CD4-positive, alpha-beta T cell (primary cell): ENCODE measurements around the gene MAST2. TPM values are rescaled to one million over a fixed set of nuclear protein-coding genes. Genes with fewer than 3 reads are reported as not detected.

Source experiments
- ATAC-seq: fragments of 200-7000 bp; cut with Tn5 transposase; one replicate; pipeline ENCODE4 v1.10.0; 2022; ENCODE audit warnings: mild to moderate bottlenecking; ENCODE audit not compliant: poor library complexity
- CTCF ChIA-PET: fragments of 350-600 bp; sonication (Branson Sonifier 250); formaldehyde crosslinking; loops from one replicate; lab custom pipeline; 2021; ENCODE audit warnings: antibody characterized with exemption, inconsistent platforms; lab: Charles Lee
- POLR2A ChIA-PET: fragments of 350-600 bp; sonication (Branson Sonifier 250); formaldehyde crosslinking; loops from one replicate; lab custom pipeline; 2021; ENCODE audit warnings: antibody characterized with exemption, inconsistent platforms; lab: Charles Lee
- DNase-seq, 14 experiments: peaks; one replicate each; pipeline ENCODE4 v3.0.0-alpha.2; 2013 to 2020; ENCODE audit warnings: mixed read lengths in 2 of 14
- H3K27ac ChIP-seq, 2 donors: one replicate each; pipeline versions ENCODE4 v1.5.1 to v1.7.0; 2013; ENCODE audit warnings: low read length in 2 of 2, low read depth in 1 of 2, mild to moderate bottlenecking in 1 of 2
- H3K27me3 ChIP-seq, 2 experiments: 1 replicate in 1 of 2; 2 replicates in 1 of 2; pipeline versions ENCODE4 v1.6.1 to v1.7.0; 2013; ENCODE audit warnings: low read length in 2 of 2, control low read depth in 1 of 2, mild to moderate bottlenecking in 1 of 2, moderate library complexity in 1 of 2; ENCODE audit not compliant: insufficient read depth in 2 of 2, control insufficient read depth in 1 of 2
- H3K36me3 ChIP-seq: one replicate; pipeline ENCODE4 v1.6.1; 2013; ENCODE audit warnings: low read length, control low read depth; ENCODE audit not compliant: insufficient read depth
- H3K4me1 ChIP-seq: one replicate; pipeline ENCODE4 v1.6.1; 2013; ENCODE audit warnings: low read length, control low read depth; ENCODE audit not compliant: insufficient read depth
- H3K4me3 ChIP-seq: one replicate; pipeline ENCODE4 v1.5.1; 2013; ENCODE audit warnings: mild to moderate bottlenecking, low read length, moderate library complexity
- H3K9me3 ChIP-seq, 2 experiments: 1 replicate in 1 of 2; 2 replicates in 1 of 2; pipeline versions ENCODE4 v1.6.1 to v1.7.0; 2013; ENCODE audit warnings: low read length in 2 of 2, mild to moderate bottlenecking in 2 of 2, control low read depth in 1 of 2, moderate library complexity in 1 of 2; ENCODE audit not compliant: control insufficient read depth in 1 of 2, insufficient read depth in 1 of 2
- H3K27ac Mint-ChIP-seq: one replicate; pipeline ENCODE4 v1.8.0; 2020; ENCODE audit warnings: mixed read lengths
- H3K27me3 Mint-ChIP-seq: one replicate; pipeline ENCODE4 v1.8.0; 2021; ENCODE audit warnings: mixed read lengths
- H3K36me3 Mint-ChIP-seq: one replicate; pipeline ENCODE4 v1.8.0; 2021; ENCODE audit warnings: low read depth, mixed read lengths
- H3K4me1 Mint-ChIP-seq: one replicate; pipeline ENCODE4 v1.8.0; 2021; ENCODE audit warnings: low read depth, mixed read lengths
- H3K4me3 Mint-ChIP-seq: one replicate; pipeline ENCODE4 v1.8.0; 2020; ENCODE audit warnings: mild to moderate bottlenecking, mixed read lengths
- H3K9me3 Mint-ChIP-seq: one replicate; pipeline ENCODE4 v1.8.0; 2020; ENCODE audit warnings: mixed read lengths
- CTCF ChIP-seq: fragments of 200-600 bp; IDR thresholded peaks from one replicate; pipeline ENCODE4 v1.8.0; 2022; ENCODE audit warnings: antibody characterized with exemption, mild to moderate bottlenecking
- intact Hi-C, 2 experiments: fragments of 100-400 bp; cut with DNase I in 1 of 2; cut with micrococcal nuclease in 1 of 2; formaldehyde crosslinking; loops; one replicate each; pipeline versions ENCODE4 v1.15.1 to v1.9.0; 2023 to 2025; cut with DNase I, micrococcal nuclease
- total RNA-seq, 174 experiments: library from RNA in 2 of 174; stranded (reverse) in 2 of 174; gene quantifications; one replicate each; pipeline ENCODE4 v1.2.3 and lab custom pipeline; 2021 to 2026

Gene MAST2
- total RNA-seq, 2 experiments from 2014 or later, result 5.7 to 6.5 TPM

GRCh38 chr1:46058936-46059335 is 255.5 kb downstream of the MAST2 start:
- Mint-ChIP-seq H3K27ac (no peak overlapping the region), H3K36me3 (no peaks in the 10 kb centered on the region), H3K4me1 (peaks cover 19% of the 10 kb centered on the region), H3K27me3 (no peaks in the 10 kb centered on the region), H3K4me3 (no peak overlapping the region), H3K9me3 (no peaks in the 10 kb centered on the region)
- Histone ChIP-seq H3K27me3 (no peaks in the 10 kb centered on the region), H3K27ac (no peak overlapping the region), H3K4me1 (peaks cover 8% of the 10 kb centered on the region), H3K4me3 (no peak overlapping the region), H3K36me3 (no peaks in the 10 kb centered on the region), H3K9me3 (peaks cover 0 to 6% of the 10 kb centered on the region in 2 experiments)
- no peak for TF ChIP-seq CTCF
- ChIA-PET CTCF (no interaction called here), POLR2A (no interaction called here)
- intact Hi-C loops, result no loop called here
- DNase-seq (no peak), ATAC-seq (no peak)

- intact Hi-C loops, result no loop called here
- Histone ChIP-seq H3K4me1 (peaks cover 11% of the 10 kb centered on the region), H3K27ac (no peak overlapping the region), H3K4me3 (no peak overlapping the region), H3K9me3 (peaks cover 0 to 6% of the 10 kb centered on the region in 2 experiments), H3K27me3 (no peaks in the 10 kb centered on the region), H3K36me3 (no peaks in the 10 kb centered on the region)
- no peaks in the 10 kb centered on the region for H3K9me3 Mint-ChIP-seq
- TF ChIP-seq CTCF, result no peak
- H3K27me3 Mint-ChIP-seq, result no peaks in the 10 kb centered on the region
- ATAC-seq (no peak), DNase-seq (no peak)
- ChIA-PET POLR2A (no interaction called here), CTCF (no interaction called here)
- H3K27ac Mint-ChIP-seq, result no peak overlapping the region
- peaks cover 34% of the 10 kb centered on the region for H3K4me1 Mint-ChIP-seq
- no peaks in the 10 kb centered on the region for H3K36me3 Mint-ChIP-seq
- no peak overlapping the region for H3K4me3 Mint-ChIP-seq
Observed at GRCh38 chr1:46061146-46061545, 257.7 kb downstream of the MAST2 start.

- Mint-ChIP-seq H3K27ac (no peak overlapping the region), H3K27me3 (no peaks in the 10 kb centered on the region), H3K4me1 (peaks cover 34% of the 10 kb centered on the region), H3K4me3 (no peak overlapping the region), H3K9me3 (no peaks in the 10 kb centered on the region), H3K36me3 (no peaks in the 10 kb centered on the region)
- peak overlapping the region; percentile 15 for H3K4me3 ChIP-seq
- H3K27ac ChIP-seq, result no peak overlapping the region
- intact Hi-C loops, result no loop called here
- peaks cover 0 to 6% of the 10 kb centered on the region in 2 experiments for H3K9me3 ChIP-seq
- no peak for ATAC-seq
- CTCF ChIA-PET, result no interaction called here
- peaks cover 11% of the 10 kb centered on the region for H3K4me1 ChIP-seq
- POLR2A ChIA-PET, result interaction anchor here (1.9 kb wide), 1 partner anchor 104 kb away, joined by 4 read pairs; no protein-coding TSS in a partner anchor
- TF ChIP-seq CTCF, result no peak
- H3K27me3 ChIP-seq, result no peaks in the 10 kb centered on the region
- DNase-seq, result peak in 5 of 14 experiments; percentile 5 to 70 (median 30)
- H3K36me3 ChIP-seq, result no peaks in the 10 kb centered on the region
Observed at GRCh38 chr1:46062651-46063319, 259.4 kb downstream of the MAST2 start.
